ENCODE data around the gene EDAR.
A peak's percentile ranks its signal among the peaks of the same experiment; 100 is the strongest.

Gene EDAR

DNA sequence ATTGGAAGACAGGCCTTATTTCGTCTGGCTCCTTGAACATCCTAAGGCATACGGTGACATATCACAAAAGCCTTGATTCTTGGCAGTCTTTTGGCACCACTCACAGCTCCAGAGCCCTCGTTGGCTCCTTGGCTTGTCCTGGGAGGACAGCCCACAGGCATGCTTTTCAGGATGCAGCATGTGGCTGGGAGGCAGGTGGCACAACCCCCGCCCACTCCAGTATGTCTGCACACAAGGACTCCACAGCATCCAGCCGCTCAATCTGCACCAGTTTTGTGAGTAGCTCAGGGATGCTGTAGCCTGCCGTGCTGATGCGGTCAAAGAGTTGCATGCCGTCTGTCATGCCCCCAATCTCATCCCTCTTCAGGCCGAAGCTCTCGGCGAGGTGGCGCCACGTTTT, 92.3 kb downstream of the EDAR start:
- H3K27ac Mint-ChIP-seq (ENCODE audit: low read depth) = no peak overlapping the region
- peaks cover 6% of the 10 kb centered on the region for H3K36me3 Mint-ChIP-seq (ENCODE audit: insufficient read depth)
- peaks cover 18% of the 10 kb centered on the region for H3K27me3 Mint-ChIP-seq
- peaks cover 4% of the 10 kb centered on the region for H3K9me3 Mint-ChIP-seq
- DNase-seq (ENCODE audit: low spot score in 2 of 2) = peak in 1 of 2 donors; percentile 6
- no peaks in the 10 kb centered on the region for H3K4me1 Mint-ChIP-seq
- no peak overlapping the region for H3K4me3 Mint-ChIP-seq
- ATAC-seq (replicated peaks; ENCODE audit: extremely low read depth, poor library complexity, severe bottlenecking) = no peak

DNA sequence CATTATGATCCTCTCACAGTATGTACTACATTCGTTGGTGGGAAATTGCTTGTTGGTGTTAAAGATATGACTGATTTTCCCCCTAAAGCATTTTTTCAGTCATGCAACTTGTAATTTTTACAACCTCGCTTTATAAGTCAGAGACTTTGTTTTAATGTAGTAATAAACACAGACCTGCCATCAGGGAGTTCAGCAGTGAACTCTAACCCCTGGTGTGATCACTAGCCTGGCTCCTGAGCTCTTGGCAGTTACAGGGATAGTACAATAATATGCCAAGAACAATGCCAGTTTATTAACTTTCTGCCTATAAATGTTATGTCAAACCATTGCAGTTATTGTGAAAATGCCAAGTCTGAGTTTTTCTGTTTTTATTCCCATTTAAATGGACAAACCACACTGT, 93.8 kb downstream of the EDAR start:
- H3K36me3 Mint-ChIP-seq (ENCODE audit: insufficient read depth) = peaks cover 3% of the 10 kb centered on the region
- peaks cover 6% of the 10 kb centered on the region for H3K9me3 Mint-ChIP-seq
- no peak for ATAC-seq (replicated peaks; ENCODE audit: extremely low read depth, poor library complexity, severe bottlenecking)
- H3K27me3 Mint-ChIP-seq = peaks cover 18% of the 10 kb centered on the region
- DNase-seq (ENCODE audit: low spot score in 2 of 2) = no peak
- no peaks in the 10 kb centered on the region for H3K4me1 Mint-ChIP-seq
- no peak overlapping the region for H3K27ac Mint-ChIP-seq (ENCODE audit: low read depth)
- no peak overlapping the region for H3K4me3 Mint-ChIP-seq

DNA sequence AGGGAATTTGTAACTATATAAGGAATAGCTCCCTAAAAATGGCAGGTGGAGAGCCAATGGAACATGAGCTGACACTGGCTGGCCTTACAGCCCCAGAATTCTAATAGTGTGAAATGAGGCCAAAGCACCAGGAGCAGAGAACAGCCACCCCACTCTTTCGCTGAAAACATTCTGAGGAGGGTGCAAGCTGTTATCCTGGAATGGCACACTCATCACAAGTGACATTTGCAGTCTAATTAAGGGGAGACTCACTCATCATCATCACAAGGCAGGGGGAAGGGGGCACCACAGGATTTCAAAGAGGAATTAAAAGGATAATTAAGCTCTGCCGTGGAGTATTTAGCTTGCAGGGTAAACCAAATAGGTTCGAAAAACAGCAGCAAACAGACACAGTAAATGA, 94.3 kb downstream of the EDAR start:
- DNase-seq (ENCODE audit: low spot score in 2 of 2) (no peak), ATAC-seq (replicated peaks; ENCODE audit: extremely low read depth, poor library complexity, severe bottlenecking) (no peak)
- Mint-ChIP-seq H3K4me3 (no peak overlapping the region), H3K27me3 (peaks cover 18% of the 10 kb centered on the region), H3K9me3 (peaks cover 8% of the 10 kb centered on the region), H3K27ac (ENCODE audit: low read depth) (no peak overlapping the region), H3K36me3 (ENCODE audit: insufficient read depth) (peaks cover 3% of the 10 kb centered on the region), H3K4me1 (no peaks in the 10 kb centered on the region)

DNA sequence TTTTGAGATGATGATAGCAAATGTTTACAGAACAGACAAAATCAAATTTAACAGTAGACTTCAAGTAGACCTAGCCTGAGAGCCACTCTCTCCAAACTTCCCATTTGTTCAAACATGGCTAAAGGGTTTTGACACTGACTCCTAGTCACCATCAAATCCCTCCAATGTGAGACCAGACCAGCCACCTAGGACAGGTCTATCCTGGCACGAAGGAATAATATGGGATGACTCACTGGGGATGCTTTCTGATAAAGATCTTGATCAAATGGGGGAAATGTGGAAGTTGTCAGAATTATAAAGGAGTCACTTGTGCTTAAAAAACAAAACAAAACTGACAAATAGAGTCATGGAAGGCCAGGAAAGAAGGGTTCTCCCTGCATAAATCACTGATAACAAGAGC, 95.7 kb downstream of the EDAR start:
- no peak overlapping the region for H3K4me3 Mint-ChIP-seq
- H3K36me3 Mint-ChIP-seq (ENCODE audit: insufficient read depth) = peaks cover 3% of the 10 kb centered on the region
- peaks cover 4% of the 10 kb centered on the region for H3K27me3 Mint-ChIP-seq
- DNase-seq (ENCODE audit: low spot score in 2 of 2) (no peak), ATAC-seq (replicated peaks; ENCODE audit: extremely low read depth, poor library complexity, severe bottlenecking) (no peak)
- peaks cover 13% of the 10 kb centered on the region for H3K9me3 Mint-ChIP-seq
- H3K27ac Mint-ChIP-seq (ENCODE audit: low read depth) = no peak overlapping the region
- H3K4me1 Mint-ChIP-seq = no peaks in the 10 kb centered on the region

DNA sequence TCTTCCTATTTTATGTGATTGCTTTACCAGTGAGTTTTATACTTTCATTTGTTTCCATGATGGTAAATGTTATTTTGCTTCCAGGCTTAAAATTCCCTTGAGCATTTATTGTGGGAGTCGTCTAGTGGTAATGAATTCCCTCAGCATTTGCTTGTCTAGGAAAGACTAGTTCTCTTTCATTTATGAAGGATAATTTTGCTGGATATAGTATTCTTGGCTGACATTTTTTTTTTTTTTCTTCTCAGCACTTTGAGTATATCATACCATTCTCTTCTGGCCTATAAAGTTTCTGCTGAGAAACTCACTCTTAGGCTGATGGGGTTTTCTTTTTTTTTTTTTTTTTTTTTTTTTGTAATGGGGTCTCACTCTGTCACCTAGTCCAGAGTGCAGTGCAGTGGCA, 99.1 kb downstream of the EDAR start:
- no peak overlapping the region for H3K4me3 Mint-ChIP-seq
- H3K4me1 Mint-ChIP-seq = no peaks in the 10 kb centered on the region
- H3K27me3 Mint-ChIP-seq = no peaks in the 10 kb centered on the region
- DNase-seq (ENCODE audit: low spot score in 2 of 2) (no peak), ATAC-seq (replicated peaks; ENCODE audit: extremely low read depth, poor library complexity, severe bottlenecking) (no peak)
- peaks cover 13% of the 10 kb centered on the region for H3K9me3 Mint-ChIP-seq
- no peak overlapping the region for H3K27ac Mint-ChIP-seq (ENCODE audit: low read depth)
- no peaks in the 10 kb centered on the region for H3K36me3 Mint-ChIP-seq (ENCODE audit: insufficient read depth)

DNA sequence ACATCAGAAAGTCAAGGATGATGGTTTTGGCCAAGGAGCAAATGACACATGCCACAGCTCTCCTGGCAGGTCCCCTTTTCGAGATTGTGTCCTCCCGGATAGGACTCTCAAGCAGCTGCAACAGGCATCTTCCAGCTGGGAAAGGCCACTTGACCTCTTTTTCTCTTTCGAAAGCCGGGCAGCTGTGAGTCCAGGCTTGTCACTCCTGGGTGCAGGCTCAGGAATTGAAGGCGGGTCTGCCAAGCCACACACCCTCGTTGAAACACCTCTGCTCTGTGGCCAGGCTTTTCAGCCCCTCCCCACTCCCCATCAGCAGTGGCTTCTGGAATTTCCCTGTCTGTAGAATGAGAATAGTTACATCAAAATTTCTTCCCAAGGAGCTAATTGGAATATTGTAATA, 104.4 kb downstream of the EDAR start:
- H3K4me1 Mint-ChIP-seq = no peaks in the 10 kb centered on the region
- peaks cover 2% of the 10 kb centered on the region for H3K36me3 Mint-ChIP-seq (ENCODE audit: insufficient read depth)
- no peak for ATAC-seq (replicated peaks; ENCODE audit: extremely low read depth, poor library complexity, severe bottlenecking)
- DNase-seq (ENCODE audit: low spot score in 2 of 2) = no peak
- no peaks in the 10 kb centered on the region for H3K27me3 Mint-ChIP-seq
- no peak overlapping the region for H3K4me3 Mint-ChIP-seq
- no peak overlapping the region for H3K27ac Mint-ChIP-seq (ENCODE audit: low read depth)
- peaks cover 3% of the 10 kb centered on the region for H3K9me3 Mint-ChIP-seq

DNA sequence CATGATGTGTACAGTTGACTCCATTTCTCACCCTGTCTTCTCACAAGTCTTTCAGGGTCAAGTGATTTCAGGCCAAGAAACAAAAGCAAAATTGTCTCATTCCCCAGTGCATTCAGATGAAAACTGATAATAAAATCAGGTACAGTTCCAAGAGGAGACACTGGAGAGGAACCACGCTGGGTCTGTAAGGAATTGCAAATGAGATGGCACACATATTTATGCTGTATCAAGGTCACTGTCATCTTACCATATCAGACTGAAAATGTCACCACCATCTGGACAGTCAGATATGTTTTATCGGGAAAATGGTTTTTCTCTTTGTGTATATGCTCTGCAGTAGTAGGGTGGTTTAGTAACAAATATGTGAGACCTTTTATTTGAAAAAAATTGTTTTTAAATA, 110.7 kb downstream of the EDAR start:
- DNase-seq (ENCODE audit: low spot score in 2 of 2) (no peak), ATAC-seq (replicated peaks; ENCODE audit: extremely low read depth, poor library complexity, severe bottlenecking) (no peak)
- Mint-ChIP-seq H3K27ac (ENCODE audit: low read depth) (no peak overlapping the region), H3K4me3 (no peak overlapping the region), H3K36me3 (ENCODE audit: insufficient read depth) (peaks cover 2% of the 10 kb centered on the region), H3K4me1 (no peaks in the 10 kb centered on the region), H3K9me3 (no peaks in the 10 kb centered on the region), H3K27me3 (no peaks in the 10 kb centered on the region)

DNA sequence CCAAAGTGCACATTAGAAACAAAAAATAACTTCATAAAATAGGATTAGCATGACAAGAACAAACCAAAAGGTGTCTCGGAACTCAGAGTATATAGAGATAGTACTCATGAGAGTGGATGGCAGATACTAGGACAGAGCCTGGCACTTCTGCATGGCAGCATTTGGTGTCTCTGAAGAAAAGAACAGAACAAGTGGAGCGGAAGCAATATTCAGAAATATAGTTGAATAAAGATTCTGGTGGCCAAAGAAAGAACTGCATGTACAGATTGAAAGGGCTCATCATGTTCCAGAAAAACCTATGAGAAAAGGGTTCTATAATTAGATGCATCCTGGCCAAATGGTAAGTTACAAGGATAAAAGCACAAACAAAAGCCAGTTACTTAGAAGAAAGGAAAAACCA, 111.5 kb downstream of the EDAR start:
- Mint-ChIP-seq H3K27ac (ENCODE audit: low read depth) (no peak overlapping the region), H3K4me1 (no peaks in the 10 kb centered on the region), H3K36me3 (ENCODE audit: insufficient read depth) (peaks cover 2% of the 10 kb centered on the region), H3K9me3 (no peaks in the 10 kb centered on the region), H3K4me3 (no peak overlapping the region), H3K27me3 (no peaks in the 10 kb centered on the region)
- DNase-seq (ENCODE audit: low spot score in 2 of 2) (no peak), ATAC-seq (replicated peaks; ENCODE audit: extremely low read depth, poor library complexity, severe bottlenecking) (no peak)

DNA sequence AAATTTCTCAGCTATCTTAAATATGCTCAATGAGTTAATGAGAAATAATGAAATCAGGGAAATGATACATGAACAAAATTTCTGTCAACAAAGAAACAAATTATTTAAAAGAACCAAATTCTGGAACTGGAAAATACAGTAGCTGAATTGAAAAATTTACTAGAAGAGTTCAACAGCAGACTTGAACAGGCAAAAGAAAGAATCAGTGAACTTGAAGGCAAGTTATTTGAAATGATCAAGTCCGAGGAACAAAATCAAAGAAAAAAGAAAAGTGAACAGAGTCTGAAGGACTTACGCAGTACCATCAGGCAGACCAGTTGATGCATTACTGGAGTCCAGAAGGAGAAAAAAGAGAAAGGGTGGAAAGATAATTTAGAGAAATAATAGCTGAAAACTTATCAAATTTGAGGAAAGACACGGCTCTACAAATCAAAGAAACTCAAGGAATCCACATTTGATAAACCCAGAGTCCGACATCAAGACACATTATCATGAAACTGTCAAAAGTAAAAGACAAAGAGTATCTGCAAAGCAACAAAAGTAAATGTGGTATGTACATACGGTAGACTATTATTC, 118.9 kb downstream of the EDAR start:
- H3K4me1 Mint-ChIP-seq = no peaks in the 10 kb centered on the region
- no peak overlapping the region for H3K27ac Mint-ChIP-seq (ENCODE audit: low read depth)
- DNase-seq (ENCODE audit: low spot score in 2 of 2) = no peak
- peaks cover 1% of the 10 kb centered on the region for H3K36me3 Mint-ChIP-seq (ENCODE audit: insufficient read depth)
- H3K9me3 Mint-ChIP-seq = peaks cover 16% of the 10 kb centered on the region
- no peak for ATAC-seq (replicated peaks; ENCODE audit: extremely low read depth, poor library complexity, severe bottlenecking)
- no peaks in the 10 kb centered on the region for H3K27me3 Mint-ChIP-seq
- H3K4me3 Mint-ChIP-seq = no peak overlapping the region

DNA sequence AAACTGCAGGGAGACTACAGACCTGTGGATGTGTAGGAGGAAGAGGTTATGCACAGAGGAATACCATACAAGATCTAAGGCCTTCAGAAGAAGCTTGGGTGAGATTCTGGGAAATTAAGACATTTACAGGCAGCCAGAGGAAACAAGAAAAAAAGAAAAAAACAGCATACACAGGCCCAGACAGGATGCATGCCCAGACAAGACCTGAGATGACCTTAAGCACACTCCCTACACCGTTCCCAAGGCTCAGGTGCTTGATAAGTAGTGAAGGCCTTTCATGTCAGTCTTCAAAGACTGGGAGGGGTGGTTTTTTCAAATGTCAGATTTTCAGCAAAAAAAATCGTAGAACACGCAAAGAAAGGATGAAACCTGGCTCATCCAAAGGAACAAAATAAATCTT, 119.5 kb downstream of the EDAR start:
- no peak for ATAC-seq (replicated peaks; ENCODE audit: extremely low read depth, poor library complexity, severe bottlenecking)
- Mint-ChIP-seq H3K4me3 (no peak overlapping the region), H3K9me3 (peaks cover 16% of the 10 kb centered on the region), H3K4me1 (no peaks in the 10 kb centered on the region), H3K27me3 (no peaks in the 10 kb centered on the region), H3K36me3 (ENCODE audit: insufficient read depth) (peaks cover 1% of the 10 kb centered on the region), H3K27ac (ENCODE audit: low read depth) (no peak overlapping the region)
- DNase-seq (ENCODE audit: low spot score in 2 of 2) = no peak

DNA sequence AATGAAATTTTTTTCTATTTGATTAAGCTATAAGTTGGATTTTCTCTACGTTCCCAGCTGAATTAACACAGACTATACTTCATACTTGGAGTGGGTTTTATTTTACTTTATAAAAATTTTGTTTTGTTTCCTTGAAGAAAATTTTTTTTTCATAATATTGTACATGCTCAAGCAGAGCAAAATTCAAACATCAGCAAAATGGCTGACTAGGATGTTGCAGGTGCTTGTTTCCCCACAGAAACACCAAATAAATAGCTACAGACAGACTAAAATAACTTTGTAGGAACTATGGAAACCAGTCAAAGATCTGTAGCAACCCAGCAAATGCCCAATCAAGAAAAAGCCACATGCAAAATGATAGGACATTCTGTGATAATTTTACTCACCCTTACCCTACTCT, 120.1 kb downstream of the EDAR start:
- Mint-ChIP-seq H3K4me3 (no peak overlapping the region), H3K36me3 (ENCODE audit: insufficient read depth) (peaks cover 1% of the 10 kb centered on the region), H3K4me1 (no peaks in the 10 kb centered on the region), H3K27ac (ENCODE audit: low read depth) (no peak overlapping the region), H3K9me3 (peaks cover 16% of the 10 kb centered on the region), H3K27me3 (no peaks in the 10 kb centered on the region)
- no peak for DNase-seq (ENCODE audit: low spot score in 2 of 2)
- ATAC-seq (replicated peaks; ENCODE audit: extremely low read depth, poor library complexity, severe bottlenecking) = no peak

DNA sequence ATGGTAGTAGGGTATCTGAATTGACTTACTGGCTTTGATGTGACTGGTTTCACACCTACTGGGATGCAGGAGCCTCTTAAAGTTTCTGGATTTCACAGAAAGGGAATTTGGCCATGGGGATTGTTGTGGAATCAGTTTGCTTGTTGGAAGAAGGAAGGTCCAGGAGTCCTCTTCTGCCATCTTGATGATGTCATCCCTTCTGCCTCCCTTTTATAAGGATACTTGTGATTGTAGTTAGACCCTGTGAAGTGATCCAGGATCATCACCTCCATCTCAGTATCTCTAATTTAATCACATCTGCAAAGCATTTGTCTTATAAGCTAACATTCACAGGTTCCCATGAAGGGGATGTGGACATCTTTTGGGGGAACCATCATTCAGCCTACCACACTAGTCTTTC, 123.0 kb downstream of the EDAR start:
- Mint-ChIP-seq H3K27ac (ENCODE audit: low read depth) (no peak overlapping the region), H3K9me3 (peaks cover 16% of the 10 kb centered on the region), H3K4me1 (no peaks in the 10 kb centered on the region), H3K36me3 (ENCODE audit: insufficient read depth) (peaks cover 4% of the 10 kb centered on the region), H3K27me3 (no peaks in the 10 kb centered on the region), H3K4me3 (no peak overlapping the region)
- ATAC-seq (replicated peaks; ENCODE audit: extremely low read depth, poor library complexity, severe bottlenecking) = no peak
- no peak for DNase-seq (ENCODE audit: low spot score in 2 of 2)

DNA sequence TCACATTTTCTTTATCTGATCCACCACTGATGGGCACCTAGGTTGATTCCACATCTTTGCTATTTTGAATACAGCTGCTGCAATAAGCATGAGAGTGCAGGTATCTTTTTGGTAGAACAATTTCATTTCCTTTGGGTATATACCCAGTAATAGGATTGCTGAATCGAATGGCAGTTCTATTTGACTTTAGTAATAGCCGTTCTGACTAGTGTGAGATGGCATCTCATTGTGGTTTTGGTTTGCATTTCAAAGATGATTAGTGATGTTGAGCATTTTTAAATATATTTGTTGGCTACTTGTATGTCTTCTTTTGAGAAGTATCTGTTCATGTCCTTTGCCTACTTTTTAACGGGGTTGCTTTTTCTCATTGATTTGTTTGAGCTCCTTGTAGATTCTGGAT, 130.1 kb downstream of the EDAR start:
- Mint-ChIP-seq H3K36me3 (ENCODE audit: insufficient read depth) (peaks cover 6% of the 10 kb centered on the region), H3K4me3 (no peak overlapping the region), H3K27me3 (no peaks in the 10 kb centered on the region), H3K27ac (ENCODE audit: low read depth) (no peak overlapping the region), H3K4me1 (no peaks in the 10 kb centered on the region), H3K9me3 (no peaks in the 10 kb centered on the region)
- no peak for DNase-seq (ENCODE audit: low spot score in 2 of 2)
- no peak for ATAC-seq (replicated peaks; ENCODE audit: extremely low read depth, poor library complexity, severe bottlenecking)

DNA sequence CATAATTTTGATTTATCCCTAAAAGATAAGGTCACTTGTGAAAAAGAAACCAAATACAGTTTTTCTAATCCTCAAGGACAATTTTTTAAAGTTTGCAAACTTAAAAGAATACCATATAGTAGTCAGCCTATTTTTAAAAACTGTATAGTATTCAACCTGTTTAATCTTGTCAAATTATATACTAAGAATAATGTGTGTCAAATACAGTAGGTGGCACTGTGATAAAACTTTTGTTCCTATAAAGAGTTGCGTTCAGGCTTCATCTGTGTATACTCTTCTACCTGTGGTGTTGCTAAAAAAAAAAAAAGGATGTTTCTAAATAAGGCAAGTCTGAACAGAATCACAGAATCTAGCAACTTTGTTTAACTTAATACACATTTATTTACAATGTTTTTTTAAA, 133.8 kb downstream of the EDAR start:
- Mint-ChIP-seq H3K9me3 (no peaks in the 10 kb centered on the region), H3K4me3 (no peak overlapping the region), H3K4me1 (no peaks in the 10 kb centered on the region), H3K27me3 (no peaks in the 10 kb centered on the region), H3K36me3 (ENCODE audit: insufficient read depth) (peaks cover 4% of the 10 kb centered on the region), H3K27ac (ENCODE audit: low read depth) (no peak overlapping the region)
- DNase-seq (ENCODE audit: low spot score in 2 of 2) (no peak), ATAC-seq (replicated peaks; ENCODE audit: extremely low read depth, poor library complexity, severe bottlenecking) (no peak)

Measured in central memory CD8-positive, alpha-beta T cell (primary cell).